Measurements from ENCODE around the gene NALCN.

GRCh38 chr13:101190976-101191375 is 225.3 kb downstream of the NALCN start:
- TF ChIP-seq CTCF (IDR thresholded peaks at IDR 0.05; ENCODE audit: borderline replicate concordance, extremely low read depth, low read length, poor library complexity, severe bottlenecking) (no peak), EZH2 (IDR thresholded peaks at IDR 0.05; ENCODE audit: borderline replicate concordance, low read depth, low read length, severe bottlenecking) (no peak)

All from DND-41 (cell line).